Effector memory CD8-positive, alpha-beta T cell (primary cell): ENCODE results near the gene ETV5.

ENCODE experiments used
- ATAC-seq: fragments of 150-1000 bp; cut with Tn5 transposase; replicated peaks from 2 replicates; pipeline ENCODE4 v1.10.0; 2021; ENCODE audit warnings: mild to moderate bottlenecking, moderate library complexity
- DNase-seq, 3 experiments: peaks; one replicate each; pipeline ENCODE4 v3.0.0; 2021
- H3K27ac Mint-ChIP-seq, 2 donors: one replicate each; pipeline ENCODE4 v1.8.0; 2022; ENCODE audit warnings: mild to moderate bottlenecking in 2 of 2, mixed read lengths in 2 of 2, moderate library complexity in 2 of 2
- H3K27me3 Mint-ChIP-seq, 2 donors: one replicate each; pipeline ENCODE4 v1.8.0; 2022; ENCODE audit warnings: mixed read lengths in 2 of 2
- H3K36me3 Mint-ChIP-seq: one replicate; pipeline ENCODE4 v1.8.0; 2022; ENCODE audit warnings: mild to moderate bottlenecking, moderate library complexity, mixed read lengths; ENCODE audit not compliant: insufficient read depth
- H3K4me1 Mint-ChIP-seq, 2 donors: one replicate each; pipeline ENCODE4 v1.8.0; 2022; ENCODE audit warnings: low read depth in 2 of 2, mixed read lengths in 2 of 2
- H3K4me3 Mint-ChIP-seq, 2 donors: one replicate each; pipeline ENCODE4 v1.8.0; 2022; ENCODE audit warnings: mild to moderate bottlenecking in 2 of 2, mixed read lengths in 2 of 2, moderate library complexity in 2 of 2
- H3K9me3 Mint-ChIP-seq, 2 donors: one replicate each; pipeline ENCODE4 v1.8.0; 2022; ENCODE audit warnings: mixed read lengths in 2 of 2

Gene ETV5

GRCh38 chr3:186138272-186138981 is 29.5 kb upstream of the ETV5 start:
- peaks cover 0 to 3% of the 10 kb centered on the region in 2 donors for H3K4me1 Mint-ChIP-seq
- H3K27me3 Mint-ChIP-seq: peaks cover 20 to 78% of the 10 kb centered on the region in 2 donors
- ATAC-seq (no peak), DNase-seq (no peak)
- H3K4me3 Mint-ChIP-seq: no peak overlapping the region
- H3K27ac Mint-ChIP-seq: no peak overlapping the region
- H3K9me3 Mint-ChIP-seq: no peaks in the 10 kb centered on the region
- no peaks in the 10 kb centered on the region for H3K36me3 Mint-ChIP-seq

- no peaks in the 10 kb centered on the region for H3K36me3 Mint-ChIP-seq
- H3K27me3 Mint-ChIP-seq: peaks cover 18 to 80% of the 10 kb centered on the region in 2 donors
- ATAC-seq (no peak), DNase-seq (no peak)
- H3K27ac Mint-ChIP-seq: no peak overlapping the region
- no peaks in the 10 kb centered on the region for H3K9me3 Mint-ChIP-seq
- H3K4me3 Mint-ChIP-seq: no peak overlapping the region
- H3K4me1 Mint-ChIP-seq: peaks cover 0 to 3% of the 10 kb centered on the region in 2 donors
Observed at GRCh38 chr3:186137051-186137685, 28.3 kb upstream of the ETV5 start.

GRCh38 chr3:186133980-186134379 is 25.1 kb upstream of the ETV5 start:
- no peaks in the 10 kb centered on the region for H3K36me3 Mint-ChIP-seq
- no peaks in the 10 kb centered on the region for H3K9me3 Mint-ChIP-seq
- no peak overlapping the region for H3K27ac Mint-ChIP-seq
- H3K27me3 Mint-ChIP-seq: peaks cover 11 to 72% of the 10 kb centered on the region in 2 donors
- no peak overlapping the region for H3K4me3 Mint-ChIP-seq
- DNase-seq (no peak), ATAC-seq (no peak)
- H3K4me1 Mint-ChIP-seq: peaks cover 0 to 6% of the 10 kb centered on the region in 2 donors

- DNase-seq: no peak
- Mint-ChIP-seq H3K36me3 (no peaks in the 10 kb centered on the region), H3K27ac (no peak overlapping the region), H3K9me3 (no peaks in the 10 kb centered on the region), H3K27me3 (peaks cover 16 to 68% of the 10 kb centered on the region in 2 donors), H3K4me3 (no peak overlapping the region), H3K4me1 (peaks cover 0 to 3% of the 10 kb centered on the region in 2 donors)
- ATAC-seq: no peak
Observed at GRCh38 chr3:186132487-186132886, 23.6 kb upstream of the ETV5 start.

GRCh38 chr3:186129206-186129605 is 20.3 kb upstream of the ETV5 start:
- DNase-seq: no peak
- H3K27ac Mint-ChIP-seq: no peak overlapping the region
- peaks cover 0 to 3% of the 10 kb centered on the region in 2 donors for H3K4me1 Mint-ChIP-seq
- no peak for ATAC-seq
- peaks cover 13 to 47% of the 10 kb centered on the region in 2 donors for H3K27me3 Mint-ChIP-seq
- peaks cover 0 to 10% of the 10 kb centered on the region in 2 donors for H3K9me3 Mint-ChIP-seq
- H3K4me3 Mint-ChIP-seq: no peak overlapping the region
- no peaks in the 10 kb centered on the region for H3K36me3 Mint-ChIP-seq

- Mint-ChIP-seq H3K27me3 (peaks cover 15 to 47% of the 10 kb centered on the region in 2 donors), H3K9me3 (peaks cover 0 to 10% of the 10 kb centered on the region in 2 donors), H3K4me1 (peaks cover 0 to 3% of the 10 kb centered on the region in 2 donors), H3K27ac (no peak overlapping the region), H3K4me3 (no peak overlapping the region), H3K36me3 (no peaks in the 10 kb centered on the region)
- ATAC-seq (no peak), DNase-seq (no peak)
Observed at GRCh38 chr3:186128158-186128557, 19.3 kb upstream of the ETV5 start.

GRCh38 chr3:186127463-186127862 is 18.6 kb upstream of the ETV5 start:
- Mint-ChIP-seq H3K4me1 (peaks cover 0 to 3% of the 10 kb centered on the region in 2 donors), H3K9me3 (peaks cover 0 to 10% of the 10 kb centered on the region in 2 donors), H3K27ac (no peak overlapping the region), H3K4me3 (no peak overlapping the region), H3K27me3 (peaks cover 21 to 47% of the 10 kb centered on the region in 2 donors), H3K36me3 (no peaks in the 10 kb centered on the region)
- DNase-seq (no peak), ATAC-seq (no peak)

- Mint-ChIP-seq H3K36me3 (no peaks in the 10 kb centered on the region), H3K27ac (no peak overlapping the region), H3K9me3 (peaks cover 0 to 10% of the 10 kb centered on the region in 2 donors), H3K4me3 (no peak overlapping the region), H3K4me1 (no peaks in the 10 kb centered on the region), H3K27me3 (peaks cover 39 to 46% of the 10 kb centered on the region in 2 donors)
- ATAC-seq (no peak), DNase-seq (no peak)
Observed at GRCh38 chr3:186125118-186125517, 16.2 kb upstream of the ETV5 start.

- H3K4me1 Mint-ChIP-seq: no peaks in the 10 kb centered on the region
- peaks cover 44 to 51% of the 10 kb centered on the region in 2 donors for H3K27me3 Mint-ChIP-seq
- no peak for ATAC-seq
- no peak overlapping the region for H3K4me3 Mint-ChIP-seq
- peaks cover 0 to 10% of the 10 kb centered on the region in 2 donors for H3K9me3 Mint-ChIP-seq
- no peak for DNase-seq
- H3K36me3 Mint-ChIP-seq: no peaks in the 10 kb centered on the region
- no peak overlapping the region for H3K27ac Mint-ChIP-seq
Observed at GRCh38 chr3:186124592-186124991, 15.7 kb upstream of the ETV5 start.

GRCh38 chr3:186123012-186123411 is 14.1 kb upstream of the ETV5 start:
- Mint-ChIP-seq H3K4me1 (no peaks in the 10 kb centered on the region), H3K27me3 (peaks cover 52 to 60% of the 10 kb centered on the region in 2 donors)
- no peak for ATAC-seq

GRCh38 chr3:186121968-186122367 is 13.1 kb upstream of the ETV5 start:
- H3K27me3 Mint-ChIP-seq: peaks cover 60 to 69% of the 10 kb centered on the region in 2 donors
- H3K27ac Mint-ChIP-seq: no peak overlapping the region
- ATAC-seq (no peak), DNase-seq (no peak)
- no peak overlapping the region for H3K4me3 Mint-ChIP-seq
- no peaks in the 10 kb centered on the region for H3K36me3 Mint-ChIP-seq
- H3K9me3 Mint-ChIP-seq: peaks cover 0 to 10% of the 10 kb centered on the region in 2 donors
- no peaks in the 10 kb centered on the region for H3K4me1 Mint-ChIP-seq

More at GRCh38 chr3:186123012-186123411, 14.1 kb upstream of the ETV5 start:
- Mint-ChIP-seq H3K27ac (no peak overlapping the region), H3K36me3 (no peaks in the 10 kb centered on the region), H3K9me3 (peaks cover 0 to 10% of the 10 kb centered on the region in 2 donors), H3K4me3 (no peak overlapping the region)
- DNase-seq: no peak

- Mint-ChIP-seq H3K9me3 (peaks cover 0 to 10% of the 10 kb centered on the region in 2 donors), H3K4me3 (no peak overlapping the region), H3K27me3 (peaks cover 65 to 76% of the 10 kb centered on the region in 2 donors), H3K27ac (no peak overlapping the region), H3K4me1 (no peaks in the 10 kb centered on the region), H3K36me3 (no peaks in the 10 kb centered on the region)
- no peak for DNase-seq
- no peak for ATAC-seq
Observed at GRCh38 chr3:186121278-186121677, 12.4 kb upstream of the ETV5 start.

- H3K27me3 Mint-ChIP-seq: peaks cover 83 to 93% of the 10 kb centered on the region in 2 donors
- H3K4me3 Mint-ChIP-seq: no peak overlapping the region
- H3K9me3 Mint-ChIP-seq: no peaks in the 10 kb centered on the region
- H3K36me3 Mint-ChIP-seq: peaks cover 4% of the 10 kb centered on the region
- no peak for ATAC-seq
- H3K4me1 Mint-ChIP-seq: no peaks in the 10 kb centered on the region
- DNase-seq: no peak
- no peak overlapping the region for H3K27ac Mint-ChIP-seq
Observed at GRCh38 chr3:186119499-186119898, 10.6 kb upstream of the ETV5 start.

- Mint-ChIP-seq H3K4me1 (no peaks in the 10 kb centered on the region), H3K27me3 (peaks cover 86 to 93% of the 10 kb centered on the region in 2 donors), H3K9me3 (no peaks in the 10 kb centered on the region), H3K4me3 (no peak overlapping the region), H3K36me3 (peaks cover 4% of the 10 kb centered on the region), H3K27ac (no peak overlapping the region)
- ATAC-seq: no peak
- no peak for DNase-seq
Observed at GRCh38 chr3:186118692-186119091, 9.8 kb upstream of the ETV5 start.
